SK-N-SH (cell line): ENCODE results near the gene KLHL40. TPM values are rescaled to one million over a fixed set of nuclear protein-coding genes. Genes with fewer than 3 reads are reported as not detected.

Experiments used
- CTCF ChIA-PET: fragments of 300-600, 350-600 bp; formaldehyde crosslinking; extraction: SDS; loops from one replicate; lab custom pipeline; 2021; lab: Yijun Ruan, JAX
- POLR2A ChIA-PET: fragments of 350-600 bp; sonication (Branson Sonifier 250); formaldehyde crosslinking; extraction: SDS; loops from one replicate; lab custom pipeline; 2020; ENCODE audit warnings: antibody characterized with exemption, inconsistent platforms; lab: Yijun Ruan, JAX
- DNase-seq: peaks from one replicate; pipeline ENCODE4 v3.0.0; 2012
- H2AFZ ChIP-seq: fragments of 200-600 bp; sonication (generic); 2 replicates; pipeline ENCODE4 v1.8.1; 2016; ENCODE audit warnings: antibody characterized with exemption, mild to moderate bottlenecking, low read depth
- H3F3A ChIP-seq: fragments of 200-600 bp; sonication (generic); replicated peaks from 2 replicates; pipeline ENCODE3; 2016; ENCODE audit warnings: antibody characterized with exemption, mild to moderate bottlenecking; ENCODE audit not compliant: insufficient read depth
- H3K27ac ChIP-seq, 2 experiments: fragments of 200-500 bp in 1 of 2; fragments of 200-600 bp in 1 of 2; sonication (Bioruptor generic) in 1 of 2; sonication (generic), shearing (Covaris generic) in 1 of 2; 2 replicates each; pipeline versions ENCODE4 v1.5.1 to v1.6.1; 2014 to 2016; ENCODE audit warnings: low read depth in 2 of 2, inconsistent platforms in 1 of 2, low read length in 1 of 2, mild to moderate bottlenecking in 1 of 2, mixed read lengths in 1 of 2
- H3K27me3 ChIP-seq: fragments of 200-600 bp; sonication (generic), shearing (Covaris generic); 2 replicates; pipeline ENCODE4 v1.6.1; 2016; ENCODE audit warnings: mixed run types; ENCODE audit not compliant: insufficient read depth
- H3K36me3 ChIP-seq, 2 experiments: fragments of 200-500 bp in 1 of 2; fragments of 200-600 bp in 1 of 2; sonication (Bioruptor generic) in 1 of 2; sonication (generic) in 1 of 2; replicated peaks in 1 of 2; 2 replicates each; pipeline versions ENCODE3 to v1.5.1; 2014 to 2016; ENCODE audit warnings: low read length in 1 of 2, mild to moderate bottlenecking in 1 of 2; ENCODE audit not compliant: insufficient read depth in 2 of 2, control insufficient read depth in 1 of 2
- H3K4me1 ChIP-seq, 2 experiments: fragments of 200-500 bp in 1 of 2; fragments of 200-600 bp in 1 of 2; sonication (Bioruptor generic) in 1 of 2; sonication (generic), shearing (Covaris generic) in 1 of 2; 2 replicates each; pipeline versions ENCODE4 v1.5.1 to v1.6.1; 2014 to 2016; ENCODE audit warnings: low read depth in 1 of 2, low read length in 1 of 2, mixed run types in 1 of 2; ENCODE audit not compliant: insufficient read depth in 2 of 2, control insufficient read depth in 1 of 2
- H3K4me2 ChIP-seq: fragments of 200-600 bp; sonication (generic), shearing (Covaris generic); 2 replicates; pipeline ENCODE4 v1.6.1; 2017; ENCODE audit warnings: mixed run types
- H3K4me3 ChIP-seq, 2 experiments: fragments of 200-500 bp in 1 of 2; fragments of 200-600 bp in 1 of 2; sonication (Bioruptor generic) in 1 of 2; sonication (generic), shearing (Covaris generic) in 1 of 2; 2 replicates each; pipeline versions ENCODE4 v1.5.1 to v1.8.1; 2014 to 2016; ENCODE audit warnings: low read depth in 2 of 2, inconsistent platforms in 1 of 2, low read length in 1 of 2, mild to moderate bottlenecking in 1 of 2, mixed read lengths in 1 of 2, moderate library complexity in 1 of 2
- H3K79me2 ChIP-seq: fragments of 200-600 bp; sonication (generic); 2 replicates; pipeline ENCODE4 v1.8.1; 2017; ENCODE audit warnings: mild to moderate bottlenecking; ENCODE audit not compliant: insufficient read depth
- H3K9ac ChIP-seq: fragments of 200-600 bp; sonication (generic); 2 replicates; pipeline ENCODE4 v1.6.1; 2017; ENCODE audit warnings: mixed run types
- H3K9me2 ChIP-seq: fragments of 200-600 bp; sonication (generic); 2 replicates; pipeline ENCODE4 v1.6.1; 2017; ENCODE audit warnings: mixed run types
- H3K9me3 ChIP-seq: fragments of 200-600 bp; sonication (generic); 2 replicates; pipeline ENCODE4 v1.6.1; 2017; ENCODE audit warnings: mixed run types, mild to moderate bottlenecking, moderate library complexity
- H4K20me1 ChIP-seq: fragments of 200-600 bp; sonication (generic); 2 replicates; pipeline ENCODE4 v1.6.1; 2017; ENCODE audit warnings: mild to moderate bottlenecking, mixed run types; ENCODE audit not compliant: insufficient read depth
- EP300 ChIP-seq, 2 experiments: IDR thresholded peaks; 2 replicates each; pipeline versions ENCODE4 v1.4.0 to v1.6.1; 2012; ENCODE audit warnings: borderline replicate concordance in 1 of 2, low read depth in 1 of 2, low read length in 1 of 2
- FOSL2 ChIP-seq: IDR thresholded peaks from 2 replicates; pipeline ENCODE4 v1.4.0; 2012; ENCODE audit warnings: low read depth, mild to moderate bottlenecking, moderate library complexity, borderline replicate concordance
- FOXJ3 ChIP-seq: sonication (generic); formaldehyde crosslinking; IDR thresholded peaks from 2 replicates; pipeline ENCODE4 v1.5.1; 2020; ENCODE audit warnings: mild to moderate bottlenecking, missing genetic modification reagents
- FOXM1 ChIP-seq: IDR thresholded peaks from 2 replicates; pipeline ENCODE4 v1.4.0; 2012; ENCODE audit warnings: low read depth, mild to moderate bottlenecking
- JUND ChIP-seq: IDR thresholded peaks from 2 replicates; pipeline ENCODE4 v1.4.0; 2012
- MEF2A ChIP-seq: IDR thresholded peaks from 2 replicates; pipeline ENCODE4 v1.4.0; 2012; ENCODE audit warnings: low read depth, borderline replicate concordance
- NRF1 ChIP-seq: IDR thresholded peaks from 2 replicates; pipeline ENCODE4 v1.6.1; 2012; ENCODE audit warnings: low read depth, mild to moderate bottlenecking, low read length
- POLR2AphosphoS5 ChIP-seq: IDR thresholded peaks from 2 replicates; pipeline ENCODE4 v1.6.1; 2012; ENCODE audit warnings: low read depth, low read length
- RAD21 ChIP-seq: IDR thresholded peaks from 2 replicates; pipeline ENCODE4 v1.6.1; 2012; ENCODE audit warnings: mild to moderate bottlenecking, low read length
- RCOR1 ChIP-seq: fragments of 150-350 bp; IDR thresholded peaks from 2 replicates; pipeline ENCODE4 v1.6.1; 2017; ENCODE audit warnings: antibody characterized with exemption, low read length
- RFX5 ChIP-seq: IDR thresholded peaks from 2 replicates; pipeline ENCODE4 v1.6.1; 2012; ENCODE audit warnings: mild to moderate bottlenecking, improper control_type of control experiment, low read length
- SMC3 ChIP-seq: IDR thresholded peaks from 2 replicates; pipeline ENCODE4 v1.6.1; 2012; ENCODE audit warnings: low read depth, low read length, improper control_type of control experiment
- TAF1 ChIP-seq: IDR thresholded peaks from 2 replicates; pipeline ENCODE4 v1.6.1; 2012; ENCODE audit warnings: low read depth, mild to moderate bottlenecking, low read length, moderate library complexity, borderline replicate concordance
- TCF12 ChIP-seq: IDR thresholded peaks from 2 replicates; pipeline ENCODE4 v1.4.0; 2012
- TEAD4 ChIP-seq: IDR thresholded peaks from 2 replicates; pipeline ENCODE4 v1.4.0; 2012; ENCODE audit warnings: mild to moderate bottlenecking, borderline replicate concordance; ENCODE audit not compliant: insufficient read depth
- WGBS: methylation state at CpG from one replicate; pipeline ENCODE4 v1.1.6; 2017; ENCODE audit warnings: low lambda C conversion rate; 5-methylcytosine and 5-hydroxymethylcytosine counted together
- polyA plus RNA-seq, 3 experiments: library from polyadenylated mRNA; depleted of rRNA; stranded (reverse); fragments of >200 nt; gene quantifications; 2 replicates each; pipeline ENCODE4 v1.2.3, GENCODE V29; 2012
- TF ChIP-seq, protein P1 (sequence below): IDR thresholded peaks from 2 replicates; pipeline ENCODE4 v1.4.0; 2012; ENCODE audit warnings: low read depth, borderline replicate concordance
- TF ChIP-seq, protein P2 (sequence below): fragments of 150-350 bp; IDR thresholded peaks from 2 replicates; pipeline ENCODE4 v1.6.1; 2017; ENCODE audit warnings: antibody characterized with exemption, low read length, low read depth, borderline replicate concordance
- TF ChIP-seq, protein P3 (sequence below): IDR thresholded peaks from 2 replicates; pipeline ENCODE4 v1.4.0; 2012; ENCODE audit warnings: low read depth, borderline replicate concordance
- TF ChIP-seq, protein P4 (sequence below): IDR thresholded peaks from 2 replicates; pipeline ENCODE4; 2012
- TF ChIP-seq, protein P5 (sequence below): IDR thresholded peaks from 2 replicates; pipeline ENCODE4 v1.4.0; 2012; ENCODE audit warnings: low read depth

The KLHL40 gene
- polyA plus RNA-seq, 1 of the 3 experiments (the other 2 are of a cell fraction): not detected

DNA sequence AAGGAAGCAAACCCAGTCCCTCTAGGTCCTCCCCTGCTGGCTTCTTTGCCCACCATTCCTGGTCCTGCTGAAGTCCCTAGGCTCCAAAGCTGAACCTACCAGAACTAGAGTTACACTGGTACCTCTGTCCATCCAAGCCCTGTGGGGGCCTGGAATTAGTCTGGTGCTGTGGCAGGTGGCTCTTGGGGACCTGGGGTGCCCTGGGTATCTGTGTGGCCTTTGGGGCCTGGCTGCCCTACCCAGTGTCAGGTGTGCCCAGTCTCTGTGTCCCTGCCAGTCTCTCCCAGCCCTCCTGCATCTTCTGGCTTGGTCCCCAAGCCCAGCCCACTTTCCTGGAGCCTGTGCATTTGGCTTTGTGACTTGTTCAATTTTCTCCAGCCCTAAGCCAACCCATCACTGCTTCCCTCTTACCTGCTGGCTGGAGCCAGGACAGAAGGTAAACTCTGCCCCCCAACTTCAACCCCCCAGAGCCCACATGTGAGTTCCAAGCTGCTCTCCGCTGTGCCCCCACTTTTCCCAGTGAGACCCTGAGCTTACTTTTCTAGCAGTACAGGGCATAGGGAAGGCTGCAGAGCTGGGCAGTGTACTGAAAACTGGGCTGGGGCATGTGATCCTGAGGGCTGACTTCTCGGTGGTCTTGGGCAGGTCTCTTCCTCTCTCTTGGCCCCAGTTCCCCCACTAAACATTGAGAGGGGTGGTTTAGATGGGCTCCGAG, 45.5 kb downstream of the KLHL40 start:
- Histone ChIP-seq H3K9me2 (no peaks in the 10 kb centered on the region), H3K27me3 (no peaks in the 10 kb centered on the region; the same call in 1 of the 2 replicates), H3K9me3 (no peaks in the 10 kb centered on the region), H3K4me3 (no peak overlapping the region), H3K27ac (no peak overlapping the region; a peak in 1 of 4 replicates), H3K79me2 (no peaks in the 10 kb centered on the region), H2AFZ (no peak overlapping the region), H3K4me2 (no peak overlapping the region), H4K20me1 (no peaks in the 10 kb centered on the region), H3K4me1 (peaks cover 0 to 12% of the 10 kb centered on the region in 2 experiments; a peak in 1 of 4 replicates), H3F3A (no peaks in the 10 kb centered on the region), H3K9ac (no peak overlapping the region), H3K36me3 (no peaks in the 10 kb centered on the region)
- no peak for DNase-seq
- WGBS: 22% methylated on average over 2 of the region's 3 CpGs
- CTCF ChIA-PET: interaction anchor here (3.3 kb wide), 1 partner anchor 14 kb away, joined by 16 read pairs; no protein-coding TSS in a partner anchor
- no peak for TF ChIP-seq RFX5
- no peak for TF ChIP-seq RAD21
- no peak for TF ChIP-seq POLR2AphosphoS5
- no peak for TF ChIP-seq TCF12
- TF ChIP-seq JUND: no peak
- TF ChIP-seq, protein P1, sequence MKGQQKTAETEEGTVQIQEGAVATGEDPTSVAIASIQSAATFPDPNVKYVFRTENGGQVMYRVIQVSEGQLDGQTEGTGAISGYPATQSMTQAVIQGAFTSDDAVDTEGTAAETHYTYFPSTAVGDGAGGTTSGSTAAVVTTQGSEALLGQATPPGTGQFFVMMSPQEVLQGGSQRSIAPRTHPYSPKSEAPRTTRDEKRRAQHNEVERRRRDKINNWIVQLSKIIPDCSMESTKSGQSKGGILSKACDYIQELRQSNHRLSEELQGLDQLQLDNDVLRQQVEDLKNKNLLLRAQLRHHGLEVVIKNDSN: no peak
- TF ChIP-seq, protein P2, sequence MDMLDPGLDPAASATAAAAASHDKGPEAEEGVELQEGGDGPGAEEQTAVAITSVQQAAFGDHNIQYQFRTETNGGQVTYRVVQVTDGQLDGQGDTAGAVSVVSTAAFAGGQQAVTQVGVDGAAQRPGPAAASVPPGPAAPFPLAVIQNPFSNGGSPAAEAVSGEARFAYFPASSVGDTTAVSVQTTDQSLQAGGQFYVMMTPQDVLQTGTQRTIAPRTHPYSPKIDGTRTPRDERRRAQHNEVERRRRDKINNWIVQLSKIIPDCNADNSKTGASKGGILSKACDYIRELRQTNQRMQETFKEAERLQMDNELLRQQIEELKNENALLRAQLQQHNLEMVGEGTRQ: no peak
- TF ChIP-seq NRF1: no peak
- TF ChIP-seq SMC3: no peak
- no peak for TF ChIP-seq FOXM1
- TF ChIP-seq EP300 (IDR thresholded peaks at IDR 0.05; ENCODE audit: borderline replicate concordance in 1 of 2, low read depth in 1 of 2, low read length in 1 of 2): no peak
- TF ChIP-seq, protein P3, sequence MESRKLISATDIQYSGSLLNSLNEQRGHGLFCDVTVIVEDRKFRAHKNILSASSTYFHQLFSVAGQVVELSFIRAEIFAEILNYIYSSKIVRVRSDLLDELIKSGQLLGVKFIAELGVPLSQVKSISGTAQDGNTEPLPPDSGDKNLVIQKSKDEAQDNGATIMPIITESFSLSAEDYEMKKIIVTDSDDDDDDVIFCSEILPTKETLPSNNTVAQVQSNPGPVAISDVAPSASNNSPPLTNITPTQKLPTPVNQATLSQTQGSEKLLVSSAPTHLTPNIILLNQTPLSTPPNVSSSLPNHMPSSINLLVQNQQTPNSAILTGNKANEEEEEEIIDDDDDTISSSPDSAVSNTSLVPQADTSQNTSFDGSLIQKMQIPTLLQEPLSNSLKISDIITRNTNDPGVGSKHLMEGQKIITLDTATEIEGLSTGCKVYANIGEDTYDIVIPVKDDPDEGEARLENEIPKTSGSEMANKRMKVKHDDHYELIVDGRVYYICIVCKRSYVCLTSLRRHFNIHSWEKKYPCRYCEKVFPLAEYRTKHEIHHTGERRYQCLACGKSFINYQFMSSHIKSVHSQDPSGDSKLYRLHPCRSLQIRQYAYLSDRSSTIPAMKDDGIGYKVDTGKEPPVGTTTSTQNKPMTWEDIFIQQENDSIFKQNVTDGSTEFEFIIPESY: no peak
- TF ChIP-seq TAF1: no peak
- TF ChIP-seq, protein P4, sequence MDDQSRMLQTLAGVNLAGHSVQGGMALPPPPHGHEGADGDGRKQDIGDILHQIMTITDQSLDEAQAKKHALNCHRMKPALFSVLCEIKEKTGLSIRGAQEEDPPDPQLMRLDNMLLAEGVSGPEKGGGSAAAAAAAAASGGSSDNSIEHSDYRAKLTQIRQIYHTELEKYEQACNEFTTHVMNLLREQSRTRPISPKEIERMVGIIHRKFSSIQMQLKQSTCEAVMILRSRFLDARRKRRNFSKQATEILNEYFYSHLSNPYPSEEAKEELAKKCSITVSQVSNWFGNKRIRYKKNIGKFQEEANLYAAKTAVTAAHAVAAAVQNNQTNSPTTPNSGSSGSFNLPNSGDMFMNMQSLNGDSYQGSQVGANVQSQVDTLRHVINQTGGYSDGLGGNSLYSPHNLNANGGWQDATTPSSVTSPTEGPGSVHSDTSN: no peak
- TF ChIP-seq, protein P5, sequence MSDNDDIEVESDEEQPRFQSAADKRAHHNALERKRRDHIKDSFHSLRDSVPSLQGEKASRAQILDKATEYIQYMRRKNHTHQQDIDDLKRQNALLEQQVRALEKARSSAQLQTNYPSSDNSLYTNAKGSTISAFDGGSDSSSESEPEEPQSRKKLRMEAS: no peak
- TF ChIP-seq FOSL2: no peak
- no peak for TF ChIP-seq MEF2A
- no peak for TF ChIP-seq TEAD4
- TF ChIP-seq RCOR1: no peak
- no peak for TF ChIP-seq FOXJ3 (CRISPR knock-in tag)
- POLR2A ChIA-PET: no interaction called here
